ENCODE data around the gene WWTR1.
A peak's percentile ranks its signal among the peaks of the same experiment; 100 is the strongest.

WWTR1 gene

GRCh38 chr3:149566292-149566975, 91.4 kb downstream of the WWTR1 start:
- no peaks in the 10 kb centered on the region for H3K27me3 Mint-ChIP-seq (ENCODE audit: low read depth)
- H3K4me3 Mint-ChIP-seq = peak overlapping the region in 1 of 3 experiments; percentile 12
- H3K36me3 Mint-ChIP-seq (ENCODE audit: low read depth) = peaks cover 12% of the 10 kb centered on the region
- peaks cover 50% of the 10 kb centered on the region for H3K4me1 Mint-ChIP-seq
- no peak for TF ChIP-seq CTCF (IDR thresholded peaks at IDR 0.05; ENCODE audit: unreplicated experiment in 3 of 3)
- peak overlapping the region; percentile 16 to 89 (median 75) for H3K27ac Mint-ChIP-seq
- H3K9me3 Mint-ChIP-seq = no peaks in the 10 kb centered on the region

GRCh38 chr3:149564079-149564478, 93.7 kb downstream of the WWTR1 start:
- H3K36me3 Mint-ChIP-seq (ENCODE audit: low read depth) = peaks cover 22% of the 10 kb centered on the region
- H3K9me3 Mint-ChIP-seq = no peaks in the 10 kb centered on the region
- H3K4me1 Mint-ChIP-seq = peaks cover 66% of the 10 kb centered on the region
- no peaks in the 10 kb centered on the region for H3K27me3 Mint-ChIP-seq (ENCODE audit: low read depth)
- peak overlapping the region; percentile 62 to 72 (median 66) for H3K27ac Mint-ChIP-seq
- no peak overlapping the region for H3K4me3 Mint-ChIP-seq
- TF ChIP-seq CTCF (IDR thresholded peaks at IDR 0.05; ENCODE audit: unreplicated experiment in 3 of 3) = no peak

GRCh38 chr3:149563114-149563513, 94.7 kb downstream of the WWTR1 start:
- H3K4me3 Mint-ChIP-seq = no peak overlapping the region
- peak overlapping the region in 1 of 3 experiments; percentile 74 for H3K27ac Mint-ChIP-seq
- peaks cover 75% of the 10 kb centered on the region for H3K4me1 Mint-ChIP-seq
- no peaks in the 10 kb centered on the region for H3K27me3 Mint-ChIP-seq (ENCODE audit: low read depth)
- peaks cover 28% of the 10 kb centered on the region for H3K36me3 Mint-ChIP-seq (ENCODE audit: low read depth)
- no peak for TF ChIP-seq CTCF (IDR thresholded peaks at IDR 0.05; ENCODE audit: unreplicated experiment in 3 of 3)
- no peaks in the 10 kb centered on the region for H3K9me3 Mint-ChIP-seq

GRCh38 chr3:149560617-149561016, 97.2 kb downstream of the WWTR1 start:
- Mint-ChIP-seq H3K9me3 (no peaks in the 10 kb centered on the region), H3K27me3 (ENCODE audit: low read depth) (no peaks in the 10 kb centered on the region), H3K4me3 (peak overlapping the region in 1 of 3 experiments; percentile 15), H3K4me1 (peaks cover 67% of the 10 kb centered on the region), H3K36me3 (ENCODE audit: low read depth) (peaks cover 28% of the 10 kb centered on the region), H3K27ac (peak overlapping the region in 2 of 3 experiments; percentile 65 to 93)
- no peak for TF ChIP-seq CTCF (IDR thresholded peaks at IDR 0.05; ENCODE audit: unreplicated experiment in 3 of 3)

GRCh38 chr3:149560001-149560400, 97.8 kb downstream of the WWTR1 start:
- Mint-ChIP-seq H3K36me3 (ENCODE audit: low read depth) (peaks cover 28% of the 10 kb centered on the region), H3K27me3 (ENCODE audit: low read depth) (no peaks in the 10 kb centered on the region), H3K4me1 (peaks cover 73% of the 10 kb centered on the region), H3K4me3 (peak overlapping the region in 1 of 3 experiments; percentile 15), H3K27ac (peak overlapping the region; percentile 20 to 93 (median 65)), H3K9me3 (no peaks in the 10 kb centered on the region)
- no peak for TF ChIP-seq CTCF (IDR thresholded peaks at IDR 0.05; ENCODE audit: unreplicated experiment in 3 of 3)

- H3K27ac Mint-ChIP-seq = peak overlapping the region; percentile 20 to 93 (median 65)
- no peaks in the 10 kb centered on the region for H3K9me3 Mint-ChIP-seq
- TF ChIP-seq CTCF (IDR thresholded peaks at IDR 0.05; ENCODE audit: unreplicated experiment in 3 of 3) = no peak
- H3K36me3 Mint-ChIP-seq (ENCODE audit: low read depth) = peaks cover 27% of the 10 kb centered on the region
- no peaks in the 10 kb centered on the region for H3K27me3 Mint-ChIP-seq (ENCODE audit: low read depth)
- peak overlapping the region in 1 of 3 experiments; percentile 23 for H3K4me3 Mint-ChIP-seq
- H3K4me1 Mint-ChIP-seq = peaks cover 74% of the 10 kb centered on the region
Measured at GRCh38 chr3:149559525-149559924, 98.3 kb downstream of the WWTR1 start.

All from nephron (organoid).